ENCODE measurements around the gene USP50.
"Not testable (repeated sequence)": the region's sequence is repeated elsewhere in the genome, so short reads cannot be mapped to it uniquely, and the experiment has no call there.

Gene USP50

DNA sequence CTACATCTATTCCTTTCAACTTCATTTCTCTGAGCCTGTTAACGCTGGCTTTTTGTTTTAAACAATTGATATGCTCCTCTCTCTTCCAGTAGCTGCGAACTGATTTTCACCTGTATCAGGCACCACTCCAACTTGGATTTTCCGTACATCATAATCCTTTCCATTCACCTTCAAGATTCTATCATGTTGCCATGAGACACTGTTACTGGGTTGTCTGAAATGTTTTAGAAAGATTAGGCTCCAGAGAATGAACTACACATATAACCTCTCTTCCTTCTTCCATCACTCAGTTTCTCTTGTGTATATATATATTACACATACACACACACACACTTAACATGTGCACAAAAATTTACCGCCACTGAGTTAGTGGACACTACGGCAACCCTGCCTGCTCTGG is at the start of gene USP50:
Gene USP50, minus strand, starts transcription at position 101 of the 400 bp plus-strand sequence. CDS start 141 bp downstream, outside the sequence.
- DNase-seq (ENCODE audit: low read depth in 2 of 2), result no peak

DNA sequence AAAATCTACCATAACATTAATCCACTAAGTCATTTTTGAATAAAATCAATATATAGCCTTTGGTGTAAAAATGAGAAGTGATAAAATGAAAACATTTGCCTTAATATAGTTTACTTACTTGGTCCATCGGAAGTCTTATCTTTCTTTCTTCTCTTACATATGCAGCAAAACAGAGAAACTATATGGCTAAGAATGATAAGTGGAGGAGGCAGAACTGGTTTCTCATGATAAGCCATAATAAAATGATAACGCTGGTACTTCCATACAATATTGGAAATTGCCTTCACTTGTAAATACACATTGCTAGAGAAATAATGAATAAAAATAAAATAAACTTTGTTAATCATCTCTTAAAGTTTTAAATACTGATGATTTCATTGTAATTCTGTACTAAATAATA is 47.8 kb upstream of the USP50 start:
- no peak for DNase-seq (ENCODE audit: low read depth in 2 of 2)

DNA sequence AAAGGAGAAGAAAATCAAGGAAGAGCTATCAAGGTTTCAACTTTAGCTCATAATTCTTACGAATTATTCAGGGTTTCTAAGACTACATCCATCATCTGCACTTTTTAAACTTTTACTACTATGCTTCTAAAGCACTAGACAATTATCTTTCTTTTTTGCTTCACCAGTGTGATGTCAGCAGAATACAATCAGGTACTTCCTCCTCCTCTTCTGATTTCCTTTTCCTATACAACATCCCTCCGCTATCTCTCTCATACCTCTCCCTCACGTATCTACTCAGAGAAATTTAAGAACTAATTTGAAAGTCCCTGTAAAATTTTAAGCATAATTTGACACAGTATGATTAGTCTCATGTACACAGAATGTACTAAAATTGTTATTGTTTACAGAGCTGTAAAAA is 47.3 kb upstream of the USP50 start:
- no peak for DNase-seq (ENCODE audit: low read depth in 2 of 2)

DNA sequence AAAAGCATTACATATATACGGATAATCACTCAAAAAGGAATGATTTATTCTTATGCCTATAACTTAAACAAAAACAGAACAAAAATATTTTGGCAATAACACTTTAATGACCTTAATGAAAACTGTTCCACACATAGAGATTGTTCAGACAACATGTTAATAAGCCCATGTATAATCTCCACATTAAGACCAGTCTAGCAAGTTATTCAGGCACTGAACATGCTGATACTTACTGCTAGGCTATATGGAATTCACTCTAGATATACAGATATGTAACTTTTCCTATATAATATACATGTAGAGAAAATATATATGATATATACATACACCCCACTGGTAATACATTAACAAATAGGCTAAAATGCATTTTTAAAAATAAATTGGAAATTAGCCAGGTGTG is 43.8 kb upstream of the USP50 start:
- DNase-seq (ENCODE audit: low read depth in 2 of 2), result no peak

DNA sequence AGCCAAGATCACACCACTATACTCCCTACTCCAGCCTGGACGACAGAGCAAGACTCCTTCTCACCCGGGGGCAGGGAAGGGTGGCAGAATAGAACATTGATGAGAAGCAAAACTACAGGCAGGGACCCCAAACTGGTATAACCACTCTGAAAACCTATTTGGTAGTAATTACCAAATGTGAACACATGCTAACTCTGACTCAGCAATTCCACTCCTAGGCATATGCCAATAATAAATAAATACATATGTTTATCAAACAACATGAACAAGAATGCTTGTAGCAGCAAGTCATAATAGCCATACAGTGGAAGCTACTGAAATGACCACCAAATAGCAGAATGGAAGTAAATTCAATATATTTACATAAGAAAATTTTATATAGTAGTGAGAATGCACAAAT is 31.0 kb upstream of the USP50 start:
- no peak for DNase-seq (ENCODE audit: low read depth in 2 of 2)

DNA sequence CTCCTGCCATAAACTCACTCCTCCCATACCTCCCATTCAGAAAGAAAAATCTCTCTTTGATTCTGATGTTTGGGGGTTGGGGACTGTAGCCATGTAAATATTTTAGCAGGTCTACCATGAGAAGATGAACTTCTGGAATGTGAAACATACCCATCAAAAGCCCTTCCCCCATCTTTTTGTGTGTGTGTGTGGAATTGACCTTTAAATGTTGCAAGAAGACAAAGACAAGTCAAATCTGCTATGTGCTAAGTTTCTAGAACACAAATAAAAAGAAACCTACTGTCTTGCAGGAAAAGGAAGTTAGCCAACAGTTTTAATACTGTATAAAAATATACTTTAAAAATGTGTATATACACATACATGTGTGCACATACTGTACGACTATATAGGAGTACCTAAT is 29.7 kb upstream of the USP50 start:
- no peak for DNase-seq (ENCODE audit: low read depth in 2 of 2)

DNA sequence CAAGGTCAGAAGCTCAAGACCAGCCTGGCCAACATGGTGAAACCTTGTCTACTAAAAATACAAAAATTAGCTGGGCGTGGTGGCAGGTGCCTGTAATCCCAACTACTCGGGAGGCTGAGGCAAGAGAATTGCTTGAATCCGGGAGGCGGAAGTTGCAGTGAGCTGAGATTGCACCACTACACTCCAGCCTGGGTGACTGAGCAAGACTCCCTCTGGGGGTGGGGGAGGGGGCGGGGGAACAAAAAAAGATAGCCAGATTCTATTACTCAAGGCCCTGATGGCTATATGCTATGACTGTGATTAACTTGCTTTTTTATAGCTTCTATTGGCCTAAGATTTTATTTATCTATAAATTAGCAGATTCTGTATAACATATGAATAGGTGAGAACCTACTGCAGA is 27.4 kb upstream of the USP50 start:
- DNase-seq (ENCODE audit: low read depth in 2 of 2), result not testable (repeated sequence)

DNA sequence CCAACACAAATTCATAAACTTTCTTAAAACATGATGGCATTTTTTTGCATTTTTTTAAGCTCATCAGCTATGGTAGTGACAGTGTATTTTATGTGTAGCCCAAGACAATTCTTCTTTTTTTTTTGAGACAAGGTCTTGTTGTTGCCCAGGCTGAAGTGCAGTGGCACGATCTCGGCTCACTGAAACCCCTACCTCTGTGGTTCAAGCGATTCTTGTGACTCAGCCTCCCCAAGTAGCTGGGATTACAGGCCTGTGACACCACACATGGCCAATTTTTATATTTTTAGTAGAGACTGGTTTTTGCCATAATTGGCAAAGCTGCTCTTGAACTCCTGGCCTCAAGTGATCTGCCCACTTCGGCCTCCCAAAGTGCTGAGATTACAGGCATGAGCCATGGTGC is 17.3 kb upstream of the USP50 start:
- DNase-seq (ENCODE audit: low read depth in 2 of 2), result no peak

DNA sequence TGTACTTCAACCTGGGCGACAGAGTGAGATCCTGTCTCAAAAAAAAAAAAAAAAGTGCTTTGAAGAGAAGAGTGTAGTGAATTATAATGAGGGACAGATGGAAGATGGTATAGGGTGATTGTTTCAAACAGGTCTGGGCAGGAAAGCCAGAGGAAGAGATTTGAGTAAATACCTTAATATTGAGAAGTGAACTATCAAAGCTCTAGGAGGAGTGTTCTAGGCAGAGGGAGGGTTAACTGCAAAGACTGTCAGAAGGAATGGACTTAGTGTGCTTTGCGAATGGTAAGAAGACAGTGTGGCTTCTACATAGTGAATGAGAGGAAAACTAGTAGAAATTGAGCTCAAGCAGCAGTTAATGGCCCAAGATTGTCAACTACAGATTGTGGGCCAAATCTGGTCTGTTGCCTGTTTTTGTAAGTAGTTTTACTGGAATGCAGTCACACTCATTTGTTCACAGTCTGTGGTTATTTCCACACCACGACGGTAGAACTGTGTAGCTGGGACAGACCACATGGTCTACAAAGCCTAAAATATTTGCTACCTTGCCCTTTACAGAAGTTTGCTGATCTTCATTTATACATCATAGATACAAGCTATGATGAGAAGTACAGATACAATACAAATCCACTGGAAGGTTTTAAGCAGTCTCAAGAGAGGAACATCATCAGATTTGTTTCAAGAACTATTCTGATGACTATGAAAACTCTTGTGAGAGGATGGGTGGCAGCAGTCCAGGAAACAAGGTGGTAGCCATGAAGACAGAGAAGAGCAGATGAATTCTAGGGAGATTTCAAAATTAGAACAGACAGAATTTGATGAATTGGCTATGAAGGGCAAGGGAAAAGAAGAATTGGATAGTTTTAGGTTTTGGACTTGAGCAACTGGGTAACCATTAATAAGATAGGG is 16.5 kb upstream of the USP50 start:
- no peak for DNase-seq (ENCODE audit: low read depth in 2 of 2)

DNA sequence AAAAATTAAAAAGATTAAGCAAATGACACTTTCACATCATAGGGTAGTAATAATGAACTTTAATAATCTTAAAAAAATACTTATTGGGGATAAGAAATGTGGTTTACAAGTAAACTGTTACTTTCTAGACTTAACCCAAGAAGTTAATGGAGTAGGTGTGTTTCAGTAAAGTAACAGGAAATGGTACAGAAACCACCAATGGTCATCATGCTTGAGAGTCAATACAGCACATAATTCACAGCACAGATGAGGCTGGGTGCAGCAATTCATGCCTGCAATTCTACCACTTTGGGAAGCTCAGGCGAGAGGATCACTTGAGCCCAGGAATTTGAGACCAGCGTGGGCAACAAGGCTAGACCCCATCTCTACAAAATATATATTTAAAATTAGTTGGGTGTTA is 11.5 kb upstream of the USP50 start:
- DNase-seq (ENCODE audit: low read depth in 2 of 2), result no peak

DNA sequence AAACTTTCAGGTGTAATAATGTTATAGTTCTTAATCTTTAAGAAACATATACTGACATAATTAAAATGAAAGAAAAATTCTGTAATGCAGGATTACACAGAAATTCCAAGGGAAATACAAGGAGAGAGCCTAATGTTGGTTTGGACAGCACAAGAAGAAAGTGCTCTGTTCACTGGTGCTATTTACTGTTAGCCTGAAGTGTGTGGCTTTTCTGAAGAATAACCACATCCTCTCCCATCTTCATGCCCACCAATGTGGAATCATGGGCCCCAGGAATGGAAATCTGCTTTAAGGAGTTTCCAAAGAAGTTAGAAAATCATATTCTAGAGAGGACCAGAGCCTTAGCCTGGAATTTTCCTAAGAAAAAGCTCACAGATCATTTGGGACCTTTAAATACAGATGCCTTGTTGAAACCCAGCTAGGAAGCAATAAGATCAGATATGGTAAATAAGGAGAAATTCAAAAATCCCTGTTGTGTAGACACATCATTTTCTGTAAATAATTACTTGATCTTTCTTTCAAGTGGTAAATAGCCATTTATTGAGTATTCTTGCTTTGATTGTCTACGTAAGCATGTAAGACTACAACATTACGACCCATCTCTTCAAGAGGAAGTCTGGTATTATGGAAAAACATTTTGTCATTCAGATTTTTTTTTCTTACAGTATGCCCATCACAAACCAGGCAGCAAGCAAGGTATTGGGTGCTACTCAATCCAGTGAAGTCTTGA is 10.3 kb upstream of the USP50 start:
- no peak for DNase-seq (ENCODE audit: low read depth in 2 of 2)

DNA sequence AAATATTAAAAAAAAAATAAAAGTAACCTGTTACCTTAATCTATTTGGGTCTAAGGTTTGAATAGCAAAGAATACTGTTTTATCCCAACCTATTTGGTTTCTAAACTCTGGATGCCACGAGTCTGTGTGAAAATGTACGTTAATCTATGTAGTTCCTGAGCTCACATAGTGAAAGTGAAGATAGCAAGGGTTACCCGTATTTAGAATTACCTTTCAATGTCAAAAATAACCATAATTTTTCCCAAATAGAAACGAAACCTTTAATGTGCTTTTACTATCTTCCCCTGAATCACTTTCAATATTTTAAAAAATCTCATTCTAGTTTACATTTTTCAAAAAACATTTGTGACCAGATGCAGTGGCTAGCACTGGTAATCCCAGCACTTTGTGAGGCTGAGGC is 5.8 kb upstream of the USP50 start:
- DNase-seq (ENCODE audit: low read depth in 2 of 2), result no peak

DNA sequence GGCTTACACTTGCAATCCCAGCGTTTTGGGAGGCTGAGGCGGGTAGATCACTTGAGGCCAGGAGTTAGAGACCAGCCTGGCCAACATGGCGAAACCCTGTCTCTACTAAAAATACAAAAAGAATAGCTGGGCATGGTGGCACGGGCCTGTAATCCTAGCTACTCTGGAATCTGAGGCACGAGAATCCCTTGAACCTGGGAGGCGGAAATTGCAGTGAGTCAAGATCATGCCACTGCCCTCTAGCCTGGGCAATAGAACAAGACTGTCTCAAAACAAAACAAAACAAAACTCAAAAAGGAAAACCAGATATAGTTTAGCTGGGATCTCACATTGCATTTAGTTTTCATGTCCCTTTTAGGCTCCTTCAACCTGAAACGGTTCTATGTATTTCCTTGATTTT is 2.9 kb upstream of the USP50 start:
- DNase-seq (ENCODE audit: low read depth in 2 of 2), result no peak

DNA sequence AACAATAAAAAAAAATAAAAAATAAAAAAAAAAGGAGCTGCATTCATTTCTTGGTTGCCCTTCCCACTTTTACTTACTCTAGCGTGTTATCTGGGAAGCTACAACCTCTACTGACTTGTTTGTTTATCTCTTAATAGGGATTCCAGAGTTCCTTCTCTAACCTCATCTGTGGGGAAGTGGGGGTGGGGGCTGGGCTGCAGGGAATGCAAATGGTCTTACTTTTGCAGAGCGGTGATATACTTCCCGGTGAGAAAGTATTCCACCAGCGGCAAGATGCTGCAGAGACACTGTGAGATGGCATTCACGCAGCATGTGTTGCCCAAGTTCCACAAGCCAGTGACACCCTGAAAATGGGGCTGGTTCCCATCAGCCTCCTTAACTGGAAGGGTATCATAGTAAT is 2.1 kb downstream of the USP50 start:
- DNase-seq (ENCODE audit: low read depth in 2 of 2), result no peak

DNA sequence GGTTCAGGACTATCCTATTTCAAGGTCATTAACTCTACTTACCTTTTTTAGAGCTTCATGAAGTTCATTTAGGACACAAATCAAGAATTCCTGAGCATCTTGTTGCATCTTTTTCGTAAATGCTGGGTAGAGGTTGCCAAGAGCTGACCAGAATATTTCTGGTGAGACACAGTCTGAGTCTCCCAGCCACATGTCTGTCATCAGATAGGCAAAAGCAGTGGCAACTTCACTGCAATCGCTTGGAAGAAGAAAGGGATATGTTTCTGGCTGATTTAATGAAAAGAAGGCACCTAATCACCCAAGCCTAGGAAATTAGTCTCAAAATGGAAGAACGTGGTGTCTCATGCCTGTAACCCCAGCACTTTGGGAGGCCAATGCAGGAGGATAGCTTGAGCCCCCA is 2.9 kb downstream of the USP50 start:
- DNase-seq (ENCODE audit: low read depth in 2 of 2), result no peak

DNA sequence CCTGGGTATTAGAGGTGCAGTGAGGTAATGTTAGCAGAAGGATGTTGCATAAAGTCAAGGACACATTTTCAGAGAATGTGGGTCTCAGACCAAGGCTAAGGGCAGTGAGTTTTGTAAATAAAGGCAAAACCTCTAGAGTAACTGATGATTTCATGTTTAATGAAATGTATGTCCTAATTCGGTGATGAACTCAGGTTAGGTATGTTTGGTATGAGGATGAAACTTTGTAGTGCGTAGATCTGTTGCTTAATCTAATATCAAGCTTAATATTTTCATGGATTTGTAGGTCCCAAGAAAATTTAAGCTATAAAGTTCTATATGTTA is 3.6 kb downstream of the USP50 start:
- no peak for DNase-seq (ENCODE audit: low read depth in 2 of 2)

DNA sequence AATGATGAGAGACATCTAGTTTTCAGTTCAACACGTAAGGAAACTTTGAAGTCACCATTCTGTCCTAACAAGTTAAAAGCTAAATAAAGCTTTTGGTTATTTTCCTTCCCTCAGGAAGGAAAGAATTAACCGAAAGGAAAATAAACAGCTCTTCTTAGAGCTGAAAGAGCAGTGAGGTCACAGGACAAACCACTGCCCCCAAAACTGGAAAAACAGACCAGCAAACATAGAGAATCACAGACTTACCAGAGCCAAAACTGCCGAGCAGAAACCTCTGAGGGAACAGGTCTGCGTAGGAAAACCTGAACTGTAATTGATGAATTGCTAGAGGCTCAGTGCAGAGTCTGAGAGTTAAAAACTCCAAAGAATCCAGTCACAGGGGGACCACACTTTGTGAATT is 14.7 kb downstream of the USP50 start:
- no peak for DNase-seq (ENCODE audit: low read depth in 2 of 2)

DNA sequence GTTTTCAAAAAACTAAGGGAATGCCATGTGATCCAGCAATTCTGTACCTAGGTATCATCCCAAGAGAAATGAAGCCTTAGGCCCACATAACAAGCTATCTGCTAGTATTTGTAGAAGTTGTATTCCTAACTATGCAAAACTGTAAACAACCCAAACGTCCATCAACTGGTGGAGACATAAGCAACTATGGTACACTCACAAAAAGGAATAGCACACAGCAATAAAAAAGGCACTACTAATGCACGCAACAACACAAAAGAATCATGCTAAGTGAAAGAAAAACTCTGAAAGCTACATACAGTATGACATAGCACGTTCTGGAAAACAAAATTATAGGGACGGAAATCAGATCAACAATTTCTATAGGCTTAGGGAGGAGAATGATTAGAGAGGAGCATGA is 15.3 kb downstream of the USP50 start:
- DNase-seq (ENCODE audit: low read depth in 2 of 2), result no peak

DNA sequence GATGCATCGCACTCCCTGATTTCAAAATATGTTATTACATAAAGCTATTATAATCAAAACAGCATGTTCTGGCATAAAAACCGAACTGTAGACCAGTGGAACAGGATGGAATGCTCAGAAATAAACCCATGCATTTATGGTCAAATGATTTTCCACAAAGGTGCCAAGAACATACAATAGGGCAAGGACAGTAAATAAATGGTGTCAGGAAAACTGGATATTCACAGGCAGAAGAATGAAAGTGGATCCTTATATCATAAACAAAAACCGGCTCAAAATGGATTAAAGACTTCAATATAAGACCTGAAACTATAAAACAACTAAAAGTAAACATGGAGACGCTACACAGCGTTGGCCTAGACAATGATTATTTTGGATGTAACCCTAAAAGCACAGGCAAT is 22.6 kb downstream of the USP50 start:
- no peak for DNase-seq (ENCODE audit: low read depth in 2 of 2)

DNA sequence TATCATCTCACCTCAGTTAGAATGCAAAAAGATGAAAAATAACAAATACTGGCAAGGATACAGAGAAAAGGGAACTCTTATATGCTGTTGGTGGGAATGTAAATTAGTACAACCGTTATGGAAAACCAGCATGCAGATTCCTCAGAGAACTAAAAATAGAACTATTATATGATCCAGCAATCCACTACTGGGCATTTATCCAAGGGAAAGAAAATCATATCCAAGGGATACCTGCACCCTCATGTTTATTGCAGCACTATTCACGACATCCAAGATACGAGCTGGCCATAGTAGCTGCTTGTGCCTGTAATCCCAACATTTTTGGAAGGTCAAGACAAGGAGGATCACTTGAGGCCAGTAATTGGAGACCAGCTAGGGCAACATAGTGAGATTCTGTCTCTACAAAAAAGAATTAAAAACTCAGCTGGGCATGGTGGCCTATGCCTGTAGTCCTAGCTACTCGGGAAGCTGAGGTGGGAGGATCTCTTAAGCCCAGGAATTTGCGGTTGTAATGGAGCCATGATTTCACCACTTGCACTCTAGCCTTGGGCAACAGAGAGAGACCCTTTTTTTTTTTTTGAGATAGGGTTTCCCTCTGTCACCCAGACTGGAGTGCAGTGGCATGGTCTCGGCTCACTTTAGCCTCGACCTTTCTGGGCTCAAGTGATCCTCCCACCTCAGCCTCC is 26.6 kb downstream of the USP50 start:
- DNase-seq (ENCODE audit: low read depth in 2 of 2), result no peak

DNA sequence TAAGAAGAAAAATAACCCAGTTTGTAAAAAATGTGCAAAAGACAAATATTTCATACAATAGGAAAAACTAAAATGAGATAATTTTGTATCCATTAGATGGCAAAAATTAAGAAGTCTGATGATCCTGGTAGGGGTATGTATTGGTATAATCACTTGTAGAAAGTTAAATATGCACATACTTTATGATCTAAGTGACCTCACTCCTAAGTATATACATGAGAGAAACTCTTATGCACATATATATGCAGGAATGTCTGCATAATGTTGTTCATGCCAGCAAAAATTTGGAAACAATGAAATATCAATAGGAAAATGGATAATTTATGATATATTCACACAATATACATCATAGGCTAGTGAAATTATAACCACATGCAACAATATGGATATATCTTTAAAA is 33.5 kb downstream of the USP50 start:
- no peak for DNase-seq (ENCODE audit: low read depth in 2 of 2)

DNA sequence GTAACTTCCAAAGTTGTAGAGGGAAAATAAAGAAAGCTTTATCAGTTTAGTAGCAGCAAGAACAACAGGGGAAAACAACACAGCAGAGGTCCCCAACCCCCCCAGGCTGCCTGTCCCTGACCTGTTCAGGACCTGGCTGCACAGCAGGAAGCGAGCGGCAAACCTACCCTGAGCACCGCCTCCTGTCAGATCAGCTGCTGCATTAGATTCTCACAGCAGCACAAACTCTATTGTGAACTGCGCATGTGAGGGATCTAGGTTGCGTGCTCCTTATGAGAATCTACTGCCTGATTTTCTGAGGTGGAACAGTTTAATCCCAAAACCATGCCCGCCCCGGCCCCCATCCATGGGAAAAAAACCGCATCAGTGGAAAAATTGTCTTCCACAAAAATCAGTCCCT is 40.3 kb downstream of the USP50 start:
- no peak for DNase-seq (ENCODE audit: low read depth in 2 of 2)

DNA sequence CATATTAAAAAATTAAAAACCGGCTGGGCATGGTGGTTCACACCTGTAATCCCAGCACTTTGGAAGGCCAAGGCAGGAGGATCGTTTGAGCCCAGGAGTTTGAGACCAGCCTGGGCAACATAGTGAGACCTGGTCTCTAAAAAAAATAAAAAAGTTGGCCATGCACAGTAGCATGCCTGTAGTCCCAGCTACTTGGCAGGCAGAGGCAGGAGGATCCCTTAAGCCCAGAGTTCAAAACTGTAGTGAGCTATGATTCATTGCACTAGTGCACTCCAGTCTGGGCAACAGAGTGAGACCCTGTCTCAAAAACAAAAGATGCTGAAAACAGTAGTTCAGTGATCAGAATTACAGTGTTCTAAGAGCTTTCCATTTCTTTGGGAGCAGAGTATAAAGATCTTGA is 40.8 kb downstream of the USP50 start:
- DNase-seq (ENCODE audit: low read depth in 2 of 2), result not testable (repeated sequence)

Data from stimulated activated CD4-positive, alpha-beta T cell treated with anti-CD3 and anti-CD28 coated beads, Interleukin-1b, Interleukin-23, amount 100 ng/mL, for 1 hour (primary cell).